Measurements from ENCODE around the gene MROH7. TPM values are rescaled to one million over a fixed set of nuclear protein-coding genes. Genes with fewer than 3 reads are reported as not detected.

MROH7 gene
- total RNA-seq, 2 donors from 2014 or later = 3.6 to 4.5 TPM

DNA sequence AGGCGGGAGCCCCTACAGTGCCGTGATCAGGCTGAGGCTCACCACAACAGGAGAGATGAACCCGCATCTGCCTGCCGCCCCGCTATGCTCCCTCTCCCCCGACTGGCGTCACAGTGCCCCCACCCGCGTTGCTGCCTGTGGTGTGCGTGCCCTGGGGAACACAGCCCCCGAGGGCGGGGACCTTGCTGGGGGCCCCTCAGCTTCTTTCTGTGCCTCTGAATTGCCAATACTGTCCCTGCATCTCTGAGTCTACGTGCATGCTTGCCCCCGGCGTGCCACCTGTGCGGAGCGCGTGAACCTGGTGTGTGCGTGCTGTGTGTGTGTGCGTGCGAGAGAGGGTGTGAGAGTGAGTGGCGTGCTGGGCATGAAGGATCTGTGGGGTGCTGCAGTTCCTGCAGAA, 112.5 kb downstream of the MROH7 start:
- DNase-seq (no peak), ATAC-seq (no peak)
- intact Hi-C loops (cut with DNase I) = no loop called here

- no peak for ATAC-seq
- intact Hi-C loops (cut with DNase I) = no loop called here
- DNase-seq = no peak
These were observed 113.1 kb downstream of the MROH7 start for GRCh38 chr1:54754486-54755285.

DNA sequence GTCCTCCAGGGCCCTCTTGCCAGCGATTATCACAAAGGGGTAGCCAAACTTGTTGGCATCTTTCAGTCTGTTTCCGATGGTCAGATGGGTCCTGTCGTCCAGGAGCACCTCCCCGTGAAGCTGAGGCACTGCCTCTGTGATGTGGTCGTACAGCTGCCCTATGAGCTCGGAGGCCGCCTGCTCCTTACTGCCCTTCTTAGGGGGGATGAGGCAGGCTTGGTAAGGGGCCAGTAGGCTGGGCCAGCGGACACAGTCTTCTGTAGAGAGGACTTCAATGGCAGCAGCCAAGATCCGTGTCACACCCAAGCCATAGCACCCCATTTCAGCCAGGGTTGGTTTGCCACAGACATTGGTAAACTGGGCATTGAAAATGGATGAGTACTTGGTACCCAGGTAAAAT, 116.2 kb downstream of the MROH7 start:
- ATAC-seq = no peak
- intact Hi-C loops (cut with DNase I) = no loop called here
- DNase-seq = no peak

GRCh38 chr1:54758678-54759348, 117.2 kb downstream of the MROH7 start:
- intact Hi-C loops (cut with DNase I) = no loop called here
- ATAC-seq (no peak), DNase-seq (no peak)

Other genes with a start within 250 kb of the MROH7 start
- gene SSBP3, start 235.4 kb upstream of the MROH7 start, total RNA-seq = 10 to 100 TPM; 23.9 to 45.1 TPM
- gene ACOT11, start 93.6 kb upstream of the MROH7 start, total RNA-seq = 10 to 100 TPM; 15.2 to 23.3 TPM
- gene FAM151A, start 18.3 kb upstream of the MROH7 start, total RNA-seq = under 1 TPM; 0.15 to 0.29 TPM
- gene TTC4, start 74.1 kb downstream of the MROH7 start, total RNA-seq = 10 to 100 TPM; 11.0 to 16.0 TPM
- gene PARS2, start 122.7 kb downstream of the MROH7 start, total RNA-seq = 1 to 10 TPM; 2.9 to 3.3 TPM
- under 1 TPM; 0.31 to 0.47 TPM for gene TTC22, start 159.5 kb downstream of the MROH7 start, total RNA-seq
- 10 to 100 TPM; 54.7 to 55.4 TPM for gene DHCR24, start 245.4 kb downstream of the MROH7 start, total RNA-seq